Uterus (tissue), 2 donors: ENCODE measurements around the gene MMP25.

ENCODE experiments used
- CTCF ChIP-seq, 4 experiments: fragments of 200-600 bp in 2 of 4; fragments of 450-650 bp in 2 of 4; sonication (generic) in 2 of 4; IDR thresholded peaks; one replicate each; pipeline ENCODE4 v1.5.1; 2016 to 2019; ENCODE audit warnings: antibody characterized with exemption in 4 of 4, mild to moderate bottlenecking in 2 of 4, moderate library complexity in 1 of 4
- POLR2A ChIP-seq, 2 donors: fragments of 450-650 bp; IDR thresholded peaks; one replicate each; pipeline ENCODE4 v1.6.1; 2016; ENCODE audit warnings: antibody characterized with exemption in 2 of 2, mild to moderate bottlenecking in 1 of 2, moderate library complexity in 1 of 2

- TF ChIP-seq CTCF (IDR thresholded peaks at IDR 0.05) (no peak), POLR2A (IDR thresholded peaks at IDR 0.05) (no peak)
Observed at GRCh38 chr16:3080024-3080423, 33.7 kb downstream of the MMP25 start.
